ENCODE results near the gene AGBL4. TPM values are rescaled to one million over a fixed set of nuclear protein-coding genes. Genes with fewer than 3 reads are reported as not detected.

AGBL4 gene
- total RNA-seq, 5 donors from 2014 or later (not counting 1 experiment from before 2014, with no cell fraction given), result 0.58 TPM; not detected in 4

- Histone ChIP-seq H3K4me3 (ENCODE audit: control insufficient read depth in 1 of 2, extremely low read depth in 1 of 2, low read length in 1 of 2) (no peak overlapping the region), H3K4me1 (ENCODE audit: control insufficient read depth in 1 of 2, extremely low read depth in 1 of 2, insufficient read depth in 2 of 2, low read length in 2 of 2) (no peaks in the 10 kb centered on the region), H3K27me3 (replicated peaks in 1 of 2; ENCODE audit: control insufficient read depth in 2 of 2, extremely low read depth in 1 of 2, insufficient read depth in 2 of 2, low read length in 1 of 2) (no peaks in the 10 kb centered on the region), H3K27ac (ENCODE audit: low read length) (no peak overlapping the region), H3K9me3 (no peaks in the 10 kb centered on the region), H3K36me3 (ENCODE audit: control insufficient read depth in 2 of 2, extremely low read depth in 1 of 2, insufficient read depth in 1 of 2, low read length in 1 of 2) (no peaks in the 10 kb centered on the region)
- Mint-ChIP-seq H3K4me3 (no peak overlapping the region), H3K9me3 (peaks cover 0 to 4% (median 3%) of the 10 kb centered on the region in 3 donors), H3K27ac (no peak overlapping the region), H3K4me1 (no peaks in the 10 kb centered on the region), H3K27me3 (peaks cover 0 to 10% of the 10 kb centered on the region in 2 donors), H3K36me3 (no peaks in the 10 kb centered on the region)
- ChIA-PET POLR2A (no interaction called here), CTCF (no interaction called here)
- ATAC-seq (replicated peaks in 1 of 4) (no peak), DNase-seq (no peak)
- no CpG with 5 or more reads among the region's 7 CpGs for WGBS (ENCODE audit: insufficient coverage)
Measured at GRCh38 chr1:49045371-49045770, 978.4 kb downstream of the AGBL4 start.

- no peaks in the 10 kb centered on the region for H3K4me1 ChIP-seq (ENCODE audit: control insufficient read depth in 1 of 2, extremely low read depth in 1 of 2, insufficient read depth in 2 of 2, low read length in 2 of 2)
- H3K9me3 Mint-ChIP-seq, result peaks cover 0 to 5% (median 3%) of the 10 kb centered on the region in 3 donors
- no peak for ATAC-seq (replicated peaks in 1 of 4)
- DNase-seq, result peak in 1 of 35 experiments; percentile 3
- H3K4me3 ChIP-seq (ENCODE audit: control insufficient read depth in 1 of 2, extremely low read depth in 1 of 2, low read length in 1 of 2), result no peak overlapping the region
- no CpG with 5 or more reads among the region's 4 CpGs for WGBS (ENCODE audit: insufficient coverage)
- H3K4me1 Mint-ChIP-seq, result no peaks in the 10 kb centered on the region
- H3K27ac Mint-ChIP-seq, result no peak overlapping the region
- H3K27me3 Mint-ChIP-seq, result peaks cover 0 to 2% of the 10 kb centered on the region in 2 donors
- H3K9me3 ChIP-seq, result no peaks in the 10 kb centered on the region
- no peaks in the 10 kb centered on the region for H3K36me3 Mint-ChIP-seq
- no peak overlapping the region for H3K27ac ChIP-seq (ENCODE audit: low read length)
- H3K36me3 ChIP-seq (ENCODE audit: control insufficient read depth in 2 of 2, extremely low read depth in 1 of 2, insufficient read depth in 1 of 2, low read length in 1 of 2), result no peaks in the 10 kb centered on the region
- no peaks in the 10 kb centered on the region for H3K27me3 ChIP-seq (replicated peaks in 1 of 2; ENCODE audit: control insufficient read depth in 2 of 2, extremely low read depth in 1 of 2, insufficient read depth in 2 of 2, low read length in 1 of 2)
- H3K4me3 Mint-ChIP-seq, result no peak overlapping the region
- CTCF ChIA-PET, result interaction anchor here in 1 of 2 donors (0.7 kb wide), 1 partner anchor 1121 kb away, joined by 3 read pairs; no protein-coding TSS in a partner anchor
- POLR2A ChIA-PET, result no interaction called here
Measured at GRCh38 chr1:49036700-49037099, 987.1 kb downstream of the AGBL4 start.

GRCh38 chr1:49028396-49028795 is 995.4 kb downstream of the AGBL4 start:
- no peak overlapping the region for H3K27ac ChIP-seq (ENCODE audit: low read length)
- H3K27me3 ChIP-seq (replicated peaks in 1 of 2; ENCODE audit: control insufficient read depth in 2 of 2, extremely low read depth in 1 of 2, insufficient read depth in 2 of 2, low read length in 1 of 2), result no peaks in the 10 kb centered on the region
- H3K9me3 ChIP-seq, result no peaks in the 10 kb centered on the region
- no peaks in the 10 kb centered on the region for H3K36me3 ChIP-seq (ENCODE audit: control insufficient read depth in 2 of 2, extremely low read depth in 1 of 2, insufficient read depth in 1 of 2, low read length in 1 of 2)
- H3K4me1 ChIP-seq (ENCODE audit: control insufficient read depth in 1 of 2, extremely low read depth in 1 of 2, insufficient read depth in 2 of 2, low read length in 2 of 2), result no peaks in the 10 kb centered on the region
- Mint-ChIP-seq H3K36me3 (no peaks in the 10 kb centered on the region), H3K9me3 (peaks cover 15 to 18% (median 15%) of the 10 kb centered on the region in 3 donors), H3K27ac (no peak overlapping the region), H3K4me3 (no peak overlapping the region), H3K4me1 (no peaks in the 10 kb centered on the region), H3K27me3 (no peaks in the 10 kb centered on the region)
- CTCF ChIA-PET, result no interaction called here
- POLR2A ChIA-PET, result no interaction called here
- DNase-seq (no peak), ATAC-seq (replicated peaks in 1 of 4) (no peak)
- no CpG with 5 or more reads among the region's 1 CpG for WGBS (ENCODE audit: insufficient coverage)
- H3K4me3 ChIP-seq (ENCODE audit: control insufficient read depth in 1 of 2, extremely low read depth in 1 of 2, low read length in 1 of 2), result no peak overlapping the region

- Histone ChIP-seq H3K4me3 (ENCODE audit: control insufficient read depth in 1 of 2, extremely low read depth in 1 of 2, low read length in 1 of 2) (no peak overlapping the region), H3K4me1 (ENCODE audit: control insufficient read depth in 1 of 2, extremely low read depth in 1 of 2, insufficient read depth in 2 of 2, low read length in 2 of 2) (no peaks in the 10 kb centered on the region), H3K36me3 (ENCODE audit: control insufficient read depth in 2 of 2, extremely low read depth in 1 of 2, insufficient read depth in 1 of 2, low read length in 1 of 2) (no peaks in the 10 kb centered on the region), H3K27me3 (replicated peaks in 1 of 2; ENCODE audit: control insufficient read depth in 2 of 2, extremely low read depth in 1 of 2, insufficient read depth in 2 of 2, low read length in 1 of 2) (no peaks in the 10 kb centered on the region), H3K27ac (ENCODE audit: low read length) (no peak overlapping the region), H3K9me3 (no peaks in the 10 kb centered on the region)
- ChIA-PET CTCF (no interaction called here), POLR2A (no interaction called here)
- ATAC-seq (replicated peaks in 1 of 4) (no peak), DNase-seq (no peak)
- H3K36me3 Mint-ChIP-seq, result no peaks in the 10 kb centered on the region
- peaks cover 11 to 18% (median 15%) of the 10 kb centered on the region in 3 donors for H3K9me3 Mint-ChIP-seq
- no peaks in the 10 kb centered on the region for H3K27me3 Mint-ChIP-seq
- H3K27ac Mint-ChIP-seq, result no peak overlapping the region
- H3K4me1 Mint-ChIP-seq, result no peaks in the 10 kb centered on the region
- WGBS (ENCODE audit: insufficient coverage), result no CpG with 5 or more reads among the region's 1 CpG
- no peak overlapping the region for H3K4me3 Mint-ChIP-seq
Measured at GRCh38 chr1:49026230-49026811, 997.4 kb downstream of the AGBL4 start.

- Histone ChIP-seq H3K27ac (ENCODE audit: low read length) (no peak overlapping the region), H3K4me3 (ENCODE audit: control insufficient read depth in 1 of 2, extremely low read depth in 1 of 2, low read length in 1 of 2) (no peak overlapping the region), H3K4me1 (ENCODE audit: control insufficient read depth in 1 of 2, extremely low read depth in 1 of 2, insufficient read depth in 2 of 2, low read length in 2 of 2) (no peaks in the 10 kb centered on the region), H3K27me3 (replicated peaks in 1 of 2; ENCODE audit: control insufficient read depth in 2 of 2, extremely low read depth in 1 of 2, insufficient read depth in 2 of 2, low read length in 1 of 2) (no peaks in the 10 kb centered on the region), H3K36me3 (ENCODE audit: control insufficient read depth in 2 of 2, extremely low read depth in 1 of 2, insufficient read depth in 1 of 2, low read length in 1 of 2) (no peaks in the 10 kb centered on the region), H3K9me3 (no peaks in the 10 kb centered on the region)
- no peak overlapping the region for H3K27ac Mint-ChIP-seq
- no peaks in the 10 kb centered on the region for H3K4me1 Mint-ChIP-seq
- no peaks in the 10 kb centered on the region for H3K36me3 Mint-ChIP-seq
- no peaks in the 10 kb centered on the region for H3K27me3 Mint-ChIP-seq
- ATAC-seq (replicated peaks in 1 of 4) (no peak), DNase-seq (no peak)
- H3K4me3 Mint-ChIP-seq, result no peak overlapping the region
- 58% methylated on average over 4 of the region's 5 CpGs for WGBS (ENCODE audit: insufficient coverage)
- H3K9me3 Mint-ChIP-seq, result peaks cover 0 to 3% (median 0%) of the 10 kb centered on the region in 3 donors
- ChIA-PET CTCF (no interaction called here), POLR2A (no interaction called here)
Measured at GRCh38 chr1:49016030-49016977, 1007.5 kb downstream of the AGBL4 start.

- H3K27me3 ChIP-seq (replicated peaks in 1 of 2; ENCODE audit: control insufficient read depth in 2 of 2, extremely low read depth in 1 of 2, insufficient read depth in 2 of 2, low read length in 1 of 2), result no peaks in the 10 kb centered on the region
- H3K4me3 ChIP-seq (ENCODE audit: control insufficient read depth in 1 of 2, extremely low read depth in 1 of 2, low read length in 1 of 2), result no peak overlapping the region
- no peaks in the 10 kb centered on the region for H3K36me3 Mint-ChIP-seq
Measured at GRCh38 chr1:49013079-49013478, 1010.7 kb downstream of the AGBL4 start.

More at GRCh38 chr1:49013079-49013478, 1010.7 kb downstream of the AGBL4 start:
- Mint-ChIP-seq H3K4me3 (no peak overlapping the region), H3K27ac (no peak overlapping the region), H3K27me3 (no peaks in the 10 kb centered on the region), H3K9me3 (peaks cover 0 to 3% (median 0%) of the 10 kb centered on the region in 3 donors), H3K4me1 (no peaks in the 10 kb centered on the region)
- H3K9me3 ChIP-seq, result no peaks in the 10 kb centered on the region
- no peak for DNase-seq
- CTCF ChIA-PET, result no interaction called here
- ATAC-seq (replicated peaks in 1 of 4), result no peak
- POLR2A ChIA-PET, result no interaction called here
- no peak overlapping the region for H3K27ac ChIP-seq (ENCODE audit: low read length)
- H3K4me1 ChIP-seq (ENCODE audit: control insufficient read depth in 1 of 2, extremely low read depth in 1 of 2, insufficient read depth in 2 of 2, low read length in 2 of 2), result no peaks in the 10 kb centered on the region
- H3K36me3 ChIP-seq (ENCODE audit: control insufficient read depth in 2 of 2, extremely low read depth in 1 of 2, insufficient read depth in 1 of 2, low read length in 1 of 2), result no peaks in the 10 kb centered on the region
